Muscle layer of colon (tissue), 2 donors: Measurements from ENCODE around the gene TNFSF4.

Experiments
- H3K27ac ChIP-seq: one replicate; pipeline ENCODE4 v1.7.0; 2013; ENCODE audit warnings: low read depth, mild to moderate bottlenecking, low read length, moderate library complexity
- H3K27me3 ChIP-seq, 2 donors: one replicate each; pipeline ENCODE4 v1.7.0; 2013; ENCODE audit warnings: low read length in 2 of 2, mild to moderate bottlenecking in 2 of 2; ENCODE audit not compliant: insufficient read depth in 2 of 2, control insufficient read depth in 1 of 2
- H3K36me3 ChIP-seq: one replicate; pipeline ENCODE4 v1.7.0; 2013; ENCODE audit warnings: mild to moderate bottlenecking, low read length; ENCODE audit not compliant: insufficient read depth
- H3K4me1 ChIP-seq: one replicate; pipeline ENCODE4 v1.7.0; 2013; ENCODE audit warnings: mild to moderate bottlenecking, low read length; ENCODE audit not compliant: insufficient read depth
- H3K4me3 ChIP-seq, 2 donors: one replicate each; pipeline ENCODE4 v1.7.0; 2013; ENCODE audit warnings: low read length in 2 of 2, low read depth in 1 of 2, mild to moderate bottlenecking in 1 of 2, moderate library complexity in 1 of 2
- H3K9ac ChIP-seq: one replicate; pipeline ENCODE4 v1.7.0; 2013; ENCODE audit warnings: low read length
- H3K9me3 ChIP-seq: one replicate; pipeline ENCODE4 v1.7.0; 2013; ENCODE audit warnings: mild to moderate bottlenecking, low read length
- donor health status: abdominal sarcoma.
- donor health status: Adenocarcinoma of cecum.

The TNFSF4 gene

DNA sequence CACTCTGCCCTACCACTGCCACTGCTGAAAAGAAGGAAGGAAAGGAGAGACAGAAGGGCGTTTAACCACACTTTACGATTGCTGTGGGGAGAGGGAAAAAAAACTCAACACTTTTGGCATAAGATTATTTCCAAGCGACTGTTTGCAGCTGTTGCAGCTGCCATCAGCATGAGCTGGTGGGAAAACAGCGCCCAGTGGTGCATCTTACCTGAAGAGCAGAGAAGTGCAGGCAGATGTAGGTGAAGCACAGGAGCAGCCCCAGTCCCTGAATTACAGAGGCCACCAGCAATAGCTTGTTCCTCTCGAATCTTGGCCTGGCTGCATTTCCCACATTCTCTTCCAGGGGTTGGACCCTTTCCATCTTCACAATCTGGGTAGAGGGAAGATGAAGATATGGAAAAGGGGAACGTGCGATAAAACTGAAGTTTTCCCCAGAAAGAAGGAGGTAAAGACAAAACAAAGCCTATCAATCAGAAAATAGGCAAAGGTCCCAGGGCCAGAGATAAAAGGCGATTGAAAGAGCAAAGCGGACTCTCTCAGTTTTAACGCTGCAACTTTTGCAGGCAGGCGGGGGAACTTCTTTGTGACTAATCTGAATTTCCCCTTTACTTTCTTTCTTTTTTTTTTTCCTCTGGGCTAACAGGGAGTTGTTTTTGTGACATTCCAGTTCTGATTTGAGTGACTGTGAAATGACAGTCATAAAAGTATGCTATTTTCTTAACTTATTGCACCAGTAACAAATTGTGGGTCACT lies at the start of gene TNFSF4:
Gene TNFSF4, minus strand, starts transcription at position 516 of the 753 bp plus-strand sequence. Its CDS starts 155 bp downstream, at position 361.
- Histone ChIP-seq H3K4me1 (peaks cover 8% of the 10 kb centered on the region), H3K27ac (peak within 1 kb of the TSS; percentile 45), H3K9me3 (no peaks in the 10 kb centered on the region), H3K9ac (no peak within 1 kb of the TSS), H3K4me3 (peak within 1 kb of the TSS in 1 of 2 donors; percentile 9), H3K27me3 (no peaks in the 10 kb centered on the region), H3K36me3 (no peaks in the 10 kb centered on the region)

DNA sequence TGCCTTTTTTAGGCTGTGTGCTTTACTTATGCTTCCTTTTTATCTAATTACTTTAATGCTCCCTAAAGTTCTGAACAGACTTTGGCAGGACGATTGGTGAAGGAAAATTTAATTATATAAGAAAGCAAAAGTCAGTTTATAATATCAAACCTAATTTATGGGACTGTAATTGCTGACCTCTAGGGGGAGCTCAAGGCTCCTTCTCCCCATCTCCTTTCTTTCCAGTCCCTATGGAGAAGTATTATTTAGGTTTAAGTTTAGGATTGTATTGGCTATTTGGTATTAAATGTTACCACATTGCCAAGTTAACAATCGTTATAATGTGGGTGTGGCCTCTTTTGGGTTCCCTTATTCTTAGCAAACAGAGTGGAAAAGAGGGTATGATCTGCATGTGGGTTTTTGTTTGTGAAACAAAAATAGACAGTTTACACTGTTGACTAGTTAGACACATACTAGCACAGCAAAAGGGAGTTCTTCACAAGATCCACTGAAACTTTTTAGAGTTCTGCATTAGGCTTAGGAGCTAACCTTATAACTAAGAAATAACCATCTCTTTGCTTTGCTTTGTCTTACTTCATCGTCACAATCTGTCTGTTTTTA lies 48.2 kb upstream of the TNFSF4 start:
- no peaks in the 10 kb centered on the region for H3K27me3 ChIP-seq
- H3K9ac ChIP-seq = no peak overlapping the region
- H3K4me3 ChIP-seq = no peak overlapping the region

DNA sequence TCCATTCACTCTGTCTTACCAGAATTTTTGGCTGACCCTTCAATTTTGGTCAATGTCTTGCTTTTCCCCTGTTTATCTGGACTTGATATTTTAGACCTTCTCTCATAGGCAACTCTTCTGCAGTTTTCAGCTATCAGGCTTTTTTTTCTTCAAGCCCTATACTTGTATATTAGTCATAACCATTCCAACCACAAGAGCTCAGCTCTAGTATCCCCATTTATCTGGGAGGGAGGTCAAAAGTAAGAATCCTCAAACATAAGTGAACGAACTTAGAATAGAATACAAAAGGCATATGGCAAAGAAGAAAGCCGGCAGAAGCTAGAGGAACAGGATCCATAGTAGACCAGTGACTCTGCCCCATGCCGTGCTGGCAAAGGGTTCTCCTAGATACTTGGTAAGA lies 45.9 kb upstream of the TNFSF4 start:
- Histone ChIP-seq H3K9ac (no peak overlapping the region), H3K9me3 (no peaks in the 10 kb centered on the region), H3K36me3 (no peaks in the 10 kb centered on the region), H3K4me1 (peaks cover 4% of the 10 kb centered on the region), H3K27ac (no peak overlapping the region), H3K27me3 (no peaks in the 10 kb centered on the region), H3K4me3 (no peak overlapping the region)

More for the DNA sequence above, 48.2 kb upstream of the TNFSF4 start:
- Histone ChIP-seq H3K9me3 (no peaks in the 10 kb centered on the region), H3K4me1 (peaks cover 4% of the 10 kb centered on the region), H3K36me3 (no peaks in the 10 kb centered on the region), H3K27ac (no peak overlapping the region)

DNA sequence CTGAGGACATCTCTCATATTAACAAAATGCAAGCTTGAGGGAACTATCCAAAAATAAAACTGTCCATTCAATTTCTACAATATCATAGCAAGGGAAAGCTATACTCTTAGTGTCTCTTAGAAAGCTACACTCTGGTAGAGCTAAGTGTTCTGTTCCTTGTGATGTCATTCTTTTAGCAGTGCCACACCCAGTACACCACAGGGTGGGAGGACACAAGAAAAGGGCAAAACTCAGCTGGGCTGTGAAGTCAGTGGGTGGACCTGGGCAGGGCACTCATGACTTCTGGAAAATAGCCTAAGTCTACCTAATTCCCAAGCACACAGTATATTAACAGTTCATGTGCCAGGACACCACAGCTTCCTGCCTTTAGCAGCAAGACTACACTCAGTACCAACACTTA lies 42.2 kb upstream of the TNFSF4 start:
- H3K36me3 ChIP-seq = no peaks in the 10 kb centered on the region
- H3K4me1 ChIP-seq = no peaks in the 10 kb centered on the region
- no peaks in the 10 kb centered on the region for H3K27me3 ChIP-seq
- H3K9ac ChIP-seq = no peak overlapping the region
- no peaks in the 10 kb centered on the region for H3K9me3 ChIP-seq
- no peak overlapping the region for H3K4me3 ChIP-seq
- no peak overlapping the region for H3K27ac ChIP-seq

- Histone ChIP-seq H3K4me1 (no peaks in the 10 kb centered on the region), H3K9me3 (no peaks in the 10 kb centered on the region), H3K27me3 (no peaks in the 10 kb centered on the region), H3K27ac (no peak overlapping the region), H3K9ac (no peak overlapping the region), H3K36me3 (no peaks in the 10 kb centered on the region), H3K4me3 (no peak overlapping the region)
These were observed 41.3 kb upstream of the TNFSF4 start for GRCh38 chr1:173248247-173248940.

GRCh38 chr1:173245892-173246291 lies 38.8 kb upstream of the TNFSF4 start:
- no peak overlapping the region for H3K27ac ChIP-seq
- H3K9me3 ChIP-seq = no peaks in the 10 kb centered on the region
- no peak overlapping the region for H3K4me3 ChIP-seq
- no peaks in the 10 kb centered on the region for H3K4me1 ChIP-seq
- no peaks in the 10 kb centered on the region for H3K36me3 ChIP-seq
- no peak overlapping the region for H3K9ac ChIP-seq
- H3K27me3 ChIP-seq = no peaks in the 10 kb centered on the region

DNA sequence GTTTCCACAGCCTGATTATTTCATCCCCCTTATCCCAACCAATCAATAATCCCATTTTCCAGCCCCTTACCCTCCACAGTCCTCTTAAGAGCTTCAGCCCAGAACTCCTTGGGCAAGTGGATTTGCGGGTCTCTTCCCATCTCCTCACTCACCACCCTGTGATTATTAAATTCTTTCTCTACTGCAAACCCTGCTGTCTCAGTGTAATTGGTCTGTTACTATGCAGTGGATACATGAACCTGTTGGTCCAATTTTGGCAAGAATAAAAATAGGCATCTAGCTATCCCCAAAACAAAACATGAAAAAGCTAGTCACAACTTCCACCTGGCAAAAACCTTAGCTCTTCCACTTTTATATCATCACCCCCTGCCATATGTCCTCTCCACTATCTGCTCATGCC lies 36.2 kb upstream of the TNFSF4 start:
- no peaks in the 10 kb centered on the region for H3K4me1 ChIP-seq
- no peaks in the 10 kb centered on the region for H3K27me3 ChIP-seq
- H3K4me3 ChIP-seq = no peak overlapping the region

DNA sequence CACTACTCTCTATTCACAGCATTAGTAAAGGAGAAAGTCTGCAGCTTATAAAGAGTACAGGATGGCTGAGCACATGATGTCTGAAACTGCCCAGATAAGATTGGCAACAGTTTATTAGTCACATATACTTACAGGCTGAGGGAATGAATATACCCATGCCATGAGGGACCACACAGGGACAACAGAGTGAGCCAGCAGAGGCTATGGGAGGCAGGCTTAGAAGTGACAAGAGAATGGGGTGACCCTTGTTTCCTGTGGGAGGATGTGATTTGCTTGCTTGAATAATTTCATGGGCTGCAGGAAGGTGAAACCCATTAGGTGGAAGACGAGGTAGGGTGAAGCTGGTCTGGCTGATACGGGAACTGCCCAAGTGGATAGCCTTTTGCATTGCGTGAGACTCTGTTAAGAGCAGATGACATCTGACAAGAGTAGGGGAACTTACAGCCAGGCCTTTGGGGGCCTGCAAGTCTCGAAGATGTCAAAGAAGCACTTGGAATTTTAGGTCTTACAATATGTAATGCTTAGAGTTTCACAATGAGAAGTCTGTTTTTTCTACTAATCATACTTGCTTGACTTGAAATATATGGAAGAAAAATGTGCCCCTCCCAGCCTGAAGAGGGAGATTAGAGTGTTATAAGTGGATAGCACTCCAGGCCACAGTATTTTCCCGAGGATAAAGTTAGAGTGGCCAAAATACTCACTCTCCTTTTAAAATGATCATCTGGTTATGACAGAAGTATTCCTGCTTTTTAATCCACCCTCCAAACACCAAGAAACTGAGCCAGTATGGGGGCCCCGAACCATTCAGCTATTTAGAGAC lies 34.6 kb upstream of the TNFSF4 start:
- Histone ChIP-seq H3K4me3 (no peak overlapping the region), H3K27ac (no peak overlapping the region), H3K9ac (no peak overlapping the region), H3K27me3 (no peaks in the 10 kb centered on the region), H3K4me1 (no peaks in the 10 kb centered on the region), H3K36me3 (no peaks in the 10 kb centered on the region), H3K9me3 (no peaks in the 10 kb centered on the region)

More for the DNA sequence above, 36.2 kb upstream of the TNFSF4 start:
- H3K9ac ChIP-seq = no peak overlapping the region
- H3K9me3 ChIP-seq = no peaks in the 10 kb centered on the region
- H3K36me3 ChIP-seq = no peaks in the 10 kb centered on the region
- H3K27ac ChIP-seq = no peak overlapping the region

GRCh38 chr1:173240609-173241008 lies 33.5 kb upstream of the TNFSF4 start:
- Histone ChIP-seq H3K9me3 (no peaks in the 10 kb centered on the region), H3K4me1 (no peaks in the 10 kb centered on the region), H3K4me3 (no peak overlapping the region), H3K27ac (no peak overlapping the region), H3K9ac (no peak overlapping the region), H3K27me3 (no peaks in the 10 kb centered on the region), H3K36me3 (no peaks in the 10 kb centered on the region)

DNA sequence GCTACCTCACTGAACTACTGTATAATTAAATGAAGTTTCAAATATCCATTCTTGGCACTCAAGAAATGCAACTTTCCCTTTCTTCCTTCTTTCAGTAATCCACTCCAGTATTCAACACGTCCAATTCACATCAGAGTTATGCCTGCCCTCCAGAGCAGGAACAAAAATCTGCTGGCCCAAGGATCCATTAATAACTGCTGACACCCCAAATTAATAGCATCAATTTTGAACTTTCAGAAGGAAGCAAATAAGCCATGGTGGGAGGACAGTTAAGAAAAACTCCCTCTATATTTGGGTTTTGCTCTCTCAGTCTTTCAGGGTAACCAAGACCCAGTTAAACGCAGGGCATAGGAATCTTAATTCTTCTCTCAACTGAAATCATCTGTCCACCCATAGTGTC lies 31.9 kb upstream of the TNFSF4 start:
- Histone ChIP-seq H3K9ac (no peak overlapping the region), H3K27me3 (no peaks in the 10 kb centered on the region), H3K9me3 (no peaks in the 10 kb centered on the region), H3K4me1 (no peaks in the 10 kb centered on the region), H3K36me3 (no peaks in the 10 kb centered on the region), H3K4me3 (no peak overlapping the region), H3K27ac (no peak overlapping the region)

DNA sequence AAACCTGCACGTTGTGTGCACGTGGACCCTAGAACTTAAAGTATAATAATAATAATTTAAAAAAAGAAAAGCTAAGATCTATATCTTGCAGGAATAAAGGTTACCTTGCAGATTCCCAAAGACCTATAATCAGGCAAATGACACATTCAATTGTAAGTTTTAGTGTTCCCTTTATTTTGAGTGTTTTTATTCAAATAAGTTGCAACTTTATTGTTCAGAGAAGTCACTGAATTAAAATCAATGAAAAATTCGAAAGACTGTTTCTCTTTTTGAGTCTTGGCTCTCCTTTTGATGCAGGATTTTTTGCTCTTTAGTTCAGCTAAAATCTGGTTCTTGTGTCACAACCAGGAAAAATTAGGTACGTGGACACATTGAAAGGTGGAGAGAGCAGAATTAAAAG lies 27.8 kb upstream of the TNFSF4 start:
- H3K27ac ChIP-seq = no peak overlapping the region
- H3K4me1 ChIP-seq = no peaks in the 10 kb centered on the region
- H3K9me3 ChIP-seq = no peaks in the 10 kb centered on the region
- H3K4me3 ChIP-seq = no peak overlapping the region
- H3K27me3 ChIP-seq = no peaks in the 10 kb centered on the region
- no peak overlapping the region for H3K9ac ChIP-seq
- H3K36me3 ChIP-seq = no peaks in the 10 kb centered on the region
